AG04450 (cell line): ENCODE measurements around the gene LCP1. TPM values are rescaled to one million over a fixed set of nuclear protein-coding genes. Genes with fewer than 3 reads are reported as not detected.

Experiments
- CTCF ChIA-PET: fragments of 300-600, 350-600 bp; formaldehyde crosslinking; extraction: SDS; loops from one replicate; lab custom pipeline; 2022; ENCODE audit warnings: antibody characterized with exemption, inconsistent platforms; lab: Charles Lee
- POLR2A ChIA-PET: fragments of 350-600 bp; formaldehyde crosslinking; extraction: SDS; loops from one replicate; lab custom pipeline; 2021; ENCODE audit warnings: antibody characterized with exemption, inconsistent platforms; lab: Yijun Ruan, JAX
- DNase-seq: peaks from one replicate; pipeline ENCODE4 v3.0.0-alpha.2; 2011; ENCODE audit warnings: low read depth, low spot score
- H3K27ac ChIP-seq: one replicate; pipeline ENCODE4 v1.5.1; 2012; ENCODE audit warnings: low read depth, low read length, control low read depth
- H3K27me3 ChIP-seq: one replicate; pipeline ENCODE4 v1.6.0; 2012; ENCODE audit warnings: low read length; ENCODE audit not compliant: control insufficient read depth, insufficient read depth
- H3K4me3 ChIP-seq: 2 replicates; pipeline ENCODE4 v1.5.1; 2011; ENCODE audit warnings: mild to moderate bottlenecking, low read depth, low read length, control low read depth
- H3K9me3 ChIP-seq: 2 replicates; pipeline ENCODE4 v1.5.1; 2012; ENCODE audit warnings: low read length; ENCODE audit not compliant: control insufficient read depth, insufficient read depth
- polyA plus RNA-seq: library from polyadenylated mRNA; depleted of rRNA; stranded (reverse); fragments of >200 nt; gene quantifications from 2 replicates; pipeline ENCODE4 v1.2.3, GENCODE V29; 2011
- TF ChIP-seq, protein P1 (sequence below): IDR thresholded peaks from 2 replicates; pipeline ENCODE4 v1.5.1; 2011; ENCODE audit warnings: low read depth, low read length, control low read depth, inconsistent platforms

LCP1 gene
- polyA plus RNA-seq, 1 experiment = not detected

DNA sequence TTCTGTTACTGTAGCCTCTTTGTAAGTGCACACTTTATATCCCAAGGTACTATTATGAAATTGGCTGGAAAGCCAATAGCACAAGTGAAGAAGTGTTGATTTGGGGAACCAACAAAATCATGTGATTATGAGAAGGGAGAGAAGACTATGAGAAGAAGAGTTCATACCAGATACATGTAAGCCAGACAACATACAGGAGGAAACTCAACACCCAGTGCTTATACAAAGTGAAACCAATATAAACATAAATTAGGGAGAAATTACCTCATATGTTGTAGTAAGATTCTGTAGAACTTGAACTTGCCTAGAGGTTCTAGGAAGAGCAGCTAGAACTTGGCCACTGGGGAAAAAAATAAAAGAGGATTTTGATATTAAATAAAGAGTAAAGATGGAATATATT, 94.5 kb downstream of the LCP1 start:
- TF ChIP-seq, protein P1, sequence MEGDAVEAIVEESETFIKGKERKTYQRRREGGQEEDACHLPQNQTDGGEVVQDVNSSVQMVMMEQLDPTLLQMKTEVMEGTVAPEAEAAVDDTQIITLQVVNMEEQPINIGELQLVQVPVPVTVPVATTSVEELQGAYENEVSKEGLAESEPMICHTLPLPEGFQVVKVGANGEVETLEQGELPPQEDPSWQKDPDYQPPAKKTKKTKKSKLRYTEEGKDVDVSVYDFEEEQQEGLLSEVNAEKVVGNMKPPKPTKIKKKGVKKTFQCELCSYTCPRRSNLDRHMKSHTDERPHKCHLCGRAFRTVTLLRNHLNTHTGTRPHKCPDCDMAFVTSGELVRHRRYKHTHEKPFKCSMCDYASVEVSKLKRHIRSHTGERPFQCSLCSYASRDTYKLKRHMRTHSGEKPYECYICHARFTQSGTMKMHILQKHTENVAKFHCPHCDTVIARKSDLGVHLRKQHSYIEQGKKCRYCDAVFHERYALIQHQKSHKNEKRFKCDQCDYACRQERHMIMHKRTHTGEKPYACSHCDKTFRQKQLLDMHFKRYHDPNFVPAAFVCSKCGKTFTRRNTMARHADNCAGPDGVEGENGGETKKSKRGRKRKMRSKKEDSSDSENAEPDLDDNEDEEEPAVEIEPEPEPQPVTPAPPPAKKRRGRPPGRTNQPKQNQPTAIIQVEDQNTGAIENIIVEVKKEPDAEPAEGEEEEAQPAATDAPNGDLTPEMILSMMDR = no peak
- H3K9me3 ChIP-seq = peaks cover 4% of the 10 kb centered on the region; the same call in 1 of the 2 replicates
- ChIA-PET CTCF (no interaction called here), POLR2A (no interaction called here)
- no peak overlapping the region for H3K27ac ChIP-seq
- DNase-seq = no peak
- H3K27me3 ChIP-seq = no peaks in the 10 kb centered on the region
- H3K4me3 ChIP-seq = no peak overlapping the region

DNA sequence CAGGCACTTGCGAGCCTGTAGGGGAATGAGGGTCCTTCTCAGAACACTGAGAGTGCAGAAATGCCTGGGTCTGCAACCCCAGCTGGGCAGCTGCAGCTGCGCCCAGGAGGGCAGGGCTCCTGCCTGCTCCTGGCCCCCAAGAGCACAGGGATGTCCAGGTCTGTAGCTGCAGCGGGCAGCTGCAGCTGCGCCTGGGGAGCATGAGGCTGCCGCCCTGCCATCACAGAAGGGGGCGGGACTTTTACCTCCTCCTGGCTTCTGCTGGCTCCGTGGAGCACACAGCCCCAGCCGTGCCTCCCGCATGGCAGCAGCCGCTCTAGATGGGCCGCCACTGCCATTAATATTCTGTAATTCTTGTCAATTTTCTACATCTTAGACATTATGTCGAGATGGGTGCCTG, 95.0 kb downstream of the LCP1 start:
- POLR2A ChIA-PET = no interaction called here
- no peak overlapping the region for H3K27ac ChIP-seq

DNA sequence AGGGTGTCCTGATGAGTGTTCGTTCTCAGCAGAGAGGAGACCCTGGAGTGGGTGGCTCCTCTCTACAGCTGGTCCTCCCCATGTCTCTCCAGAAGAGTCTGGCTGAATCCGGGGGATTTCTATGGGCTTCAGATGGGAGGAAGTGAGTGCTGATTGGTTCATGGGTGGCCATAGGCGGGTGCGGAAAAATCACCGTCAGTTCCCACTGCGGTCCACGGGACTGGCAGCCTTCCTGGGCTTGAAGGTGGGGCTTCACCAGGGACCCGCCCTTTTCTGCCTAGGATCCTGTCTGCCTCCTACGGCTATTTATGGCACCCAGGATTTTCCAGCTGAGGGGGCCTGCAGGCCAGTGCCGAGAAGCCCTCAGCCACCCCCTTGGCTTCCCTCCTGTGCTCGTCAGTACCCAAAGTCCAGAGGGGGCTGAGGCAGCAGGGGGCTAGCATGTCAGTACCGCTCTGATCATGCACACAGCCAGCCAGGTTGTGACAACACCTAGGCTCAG, 95.5 kb downstream of the LCP1 start:
- TF ChIP-seq, protein P1 = no peak

More for the DNA sequence above, 95.0 kb downstream of the LCP1 start:
- CTCF ChIA-PET = no interaction called here
- no peak overlapping the region for H3K4me3 ChIP-seq
- DNase-seq = no peak
- H3K9me3 ChIP-seq = peaks cover 4% of the 10 kb centered on the region; the same call in 1 of the 2 replicates
- no peaks in the 10 kb centered on the region for H3K27me3 ChIP-seq
- TF ChIP-seq, protein P1 = no peak

DNA sequence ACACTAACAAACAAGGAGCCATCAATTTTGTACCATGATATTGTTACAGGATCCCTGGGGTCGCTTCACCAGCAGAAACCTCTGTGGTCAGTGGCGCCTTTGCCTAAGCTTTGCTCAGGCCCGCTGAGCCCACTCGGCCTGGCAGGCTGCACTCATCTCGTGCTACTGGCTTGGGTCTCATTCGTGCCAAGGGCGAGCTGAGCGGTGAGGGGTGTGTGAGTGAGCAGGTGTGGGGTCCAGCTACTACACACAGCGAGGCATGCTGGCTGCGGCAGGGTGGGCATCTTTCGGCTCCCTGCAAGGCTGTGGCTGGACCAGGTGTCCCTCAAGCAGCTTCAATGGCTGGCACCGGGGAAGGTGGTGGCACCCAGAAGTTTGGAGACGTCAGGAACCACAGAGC, 96.2 kb downstream of the LCP1 start:
- ChIA-PET CTCF (no interaction called here), POLR2A (no interaction called here)
- peaks cover 4% of the 10 kb centered on the region; the same call in 1 of the 2 replicates for H3K9me3 ChIP-seq
- H3K27me3 ChIP-seq = no peaks in the 10 kb centered on the region
- TF ChIP-seq, protein P1 = no peak
- no peak overlapping the region for H3K27ac ChIP-seq
- H3K4me3 ChIP-seq = no peak overlapping the region
- DNase-seq = no peak

More for the DNA sequence above, 95.5 kb downstream of the LCP1 start:
- ChIA-PET POLR2A (no interaction called here), CTCF (no interaction called here)
- no peak overlapping the region for H3K27ac ChIP-seq
- no peak for DNase-seq
- H3K9me3 ChIP-seq = peaks cover 4% of the 10 kb centered on the region; the same call in 1 of the 2 replicates
- H3K4me3 ChIP-seq = no peak overlapping the region
- H3K27me3 ChIP-seq = no peaks in the 10 kb centered on the region

DNA sequence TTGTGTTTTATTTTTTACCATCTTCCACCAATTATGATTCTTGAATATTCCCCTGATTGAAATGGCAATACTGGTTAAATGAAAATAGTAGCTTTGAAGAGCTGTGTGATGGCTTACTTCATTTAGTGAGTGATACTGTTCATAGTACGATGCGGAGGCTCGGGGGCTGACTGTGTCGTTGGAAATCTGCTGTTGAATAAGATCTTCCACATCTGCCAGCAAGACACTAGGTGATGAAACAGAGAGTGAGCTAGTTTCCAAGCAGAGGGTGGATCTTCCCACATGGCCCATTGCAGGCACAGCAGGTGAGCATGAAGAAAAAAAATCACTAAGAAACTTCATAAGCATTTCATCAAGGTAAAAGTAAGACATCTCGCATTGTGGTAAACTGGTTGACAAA, 99.7 kb downstream of the LCP1 start:
- Histone ChIP-seq H3K4me3 (no peak overlapping the region), H3K27ac (no peak overlapping the region), H3K27me3 (no peaks in the 10 kb centered on the region), H3K9me3 (peaks cover 4% of the 10 kb centered on the region; the same call in 1 of the 2 replicates)
- TF ChIP-seq, protein P1 = no peak
- DNase-seq = no peak
- CTCF ChIA-PET = no interaction called here
- POLR2A ChIA-PET = no interaction called here
